ENCODE data around the gene SRGAP2.
"Not testable (repeated sequence)": the region's sequence is repeated elsewhere in the genome, so short reads cannot be mapped to it uniquely, and the experiment has no call there.

SRGAP2 gene

DNA sequence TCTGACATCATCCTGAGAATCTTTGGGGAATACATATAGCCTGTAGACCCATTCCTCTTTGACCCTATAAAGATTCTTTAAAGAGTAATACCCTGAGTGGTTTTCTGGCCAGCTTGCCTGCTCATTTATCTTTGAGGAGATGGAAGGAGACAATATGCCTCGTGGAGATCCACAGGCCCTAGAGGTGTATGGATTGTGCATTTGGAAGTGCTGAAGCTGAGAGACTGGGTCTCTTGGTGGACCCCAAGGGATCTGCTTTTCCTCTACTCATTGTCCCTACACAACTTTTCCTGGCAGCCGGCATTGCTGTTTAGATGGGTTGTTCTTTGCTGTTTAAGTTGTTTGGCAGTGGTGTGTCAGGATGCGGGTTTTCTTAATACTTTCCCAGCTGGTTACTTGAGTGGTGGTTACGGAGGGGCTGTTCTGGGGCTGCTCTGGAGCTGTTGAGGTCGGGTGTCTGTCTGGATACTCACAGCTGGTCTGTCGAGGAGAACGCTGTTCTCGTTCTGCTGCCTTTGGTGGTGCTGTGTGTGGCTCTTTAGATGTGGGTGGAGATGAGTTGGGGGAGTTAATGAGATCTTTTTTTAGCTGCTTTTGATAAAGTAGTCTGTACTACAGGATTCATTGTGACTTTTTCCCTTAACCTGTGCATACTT is 49.5 kb downstream of the SRGAP2 start:
- DNase-seq, result not testable (repeated sequence)

Measured in NCI-H1436 (cell line).